ENCODE results near the gene RNF225.
"Not testable (repeated sequence)": the region's sequence is repeated elsewhere in the genome, so short reads cannot be mapped to it uniquely, and the experiment has no call there.

RNF225 gene

DNA sequence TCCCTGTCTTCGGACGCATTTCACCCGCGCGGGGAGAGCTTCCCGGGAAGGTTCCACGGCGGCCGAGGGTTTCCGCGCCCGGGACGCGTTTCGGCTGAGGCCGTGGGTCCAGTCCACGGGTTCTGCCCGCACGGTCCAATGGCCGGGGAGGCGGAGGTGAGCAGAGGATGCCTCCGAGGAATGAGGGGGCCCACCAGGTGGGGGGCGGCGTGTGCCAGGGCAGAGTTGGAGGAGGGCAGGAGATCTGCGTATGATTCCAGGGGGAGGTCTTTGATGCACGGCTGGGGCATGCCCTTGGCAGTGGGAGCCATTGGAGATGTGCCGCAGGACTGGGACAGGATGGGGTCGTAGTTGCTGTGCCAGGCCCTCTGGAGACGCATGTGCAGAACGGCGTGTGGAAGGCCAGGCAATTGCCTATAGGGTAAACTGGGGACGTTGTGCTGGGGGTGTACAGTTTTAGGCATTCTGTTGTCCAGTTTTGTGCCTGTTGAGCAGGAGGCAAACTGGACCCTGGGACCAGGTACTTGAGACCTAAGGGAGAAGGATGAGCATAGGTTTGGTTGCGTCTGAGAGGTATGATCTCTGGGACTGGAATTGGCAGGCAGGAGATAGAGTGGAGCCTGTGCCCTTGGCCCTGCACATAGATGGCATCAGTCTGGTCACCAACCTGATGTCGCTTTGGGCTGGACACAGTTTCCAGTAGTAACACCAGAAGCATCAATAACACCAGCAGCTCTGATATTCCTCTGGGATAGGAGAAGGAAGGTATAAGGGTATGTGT lies 13.7 kb downstream of the RNF225 start:
- peak; percentile 69 for DNase-seq

DNA sequence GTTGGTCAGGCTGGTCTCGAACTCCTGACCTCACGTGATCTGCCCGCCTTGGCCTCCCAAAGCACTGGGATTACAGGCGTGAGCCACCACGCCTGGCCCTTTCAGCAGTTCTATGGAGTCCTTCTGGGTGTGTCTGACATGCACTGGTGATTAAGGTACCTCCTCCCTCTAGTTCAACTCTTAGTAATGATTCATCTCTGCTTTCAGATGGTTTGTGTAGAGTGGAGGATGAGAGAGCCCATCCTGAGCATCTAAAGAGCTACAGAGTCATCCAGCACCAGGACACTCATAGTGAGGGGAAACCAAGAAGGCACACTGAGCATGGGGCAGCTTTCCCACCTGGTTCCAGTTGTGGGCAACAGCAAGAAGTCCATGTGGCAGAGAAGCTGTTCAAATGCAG lies 21.1 kb downstream of the RNF225 start:
- DNase-seq, result no peak

DNA sequence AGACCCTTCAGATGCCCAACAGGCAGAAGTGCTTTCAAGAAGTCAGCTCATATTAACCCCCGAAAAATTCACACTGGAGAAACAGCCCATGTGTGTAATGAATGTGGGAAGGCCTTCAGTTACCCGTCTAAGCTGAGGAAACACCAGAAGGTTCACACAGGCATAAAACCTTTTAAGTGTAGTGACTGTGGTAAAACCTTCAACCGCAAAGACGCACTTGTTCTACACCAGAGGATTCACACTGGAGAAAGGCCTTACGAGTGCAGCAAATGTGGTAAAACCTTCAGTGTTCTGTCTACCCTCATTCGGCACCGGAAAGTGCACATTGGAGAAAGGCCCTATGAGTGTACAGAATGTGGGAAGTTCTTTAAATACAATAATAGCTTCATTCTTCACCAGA lies 21.6 kb downstream of the RNF225 start:
- DNase-seq, result no peak

DNA sequence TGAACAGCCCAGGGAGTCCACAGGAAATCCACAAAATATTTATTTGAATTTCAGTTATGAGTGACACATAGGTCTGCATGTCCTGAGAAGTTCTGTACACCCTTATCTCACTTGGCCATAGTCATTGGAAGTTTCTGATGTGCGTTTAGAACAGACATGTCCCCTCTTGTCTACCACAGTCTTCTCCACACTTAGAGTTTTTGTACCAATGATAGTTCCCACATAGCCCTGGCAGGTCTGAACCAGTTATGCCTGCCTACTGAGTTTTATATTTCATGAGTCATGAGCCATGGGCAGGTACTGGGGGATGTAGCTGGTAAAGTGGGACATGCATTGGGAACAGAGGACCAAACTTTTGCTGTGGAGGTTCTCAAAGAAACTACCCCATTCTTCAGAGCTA lies 33.2 kb downstream of the RNF225 start:
- DNase-seq, result no peak

DNA sequence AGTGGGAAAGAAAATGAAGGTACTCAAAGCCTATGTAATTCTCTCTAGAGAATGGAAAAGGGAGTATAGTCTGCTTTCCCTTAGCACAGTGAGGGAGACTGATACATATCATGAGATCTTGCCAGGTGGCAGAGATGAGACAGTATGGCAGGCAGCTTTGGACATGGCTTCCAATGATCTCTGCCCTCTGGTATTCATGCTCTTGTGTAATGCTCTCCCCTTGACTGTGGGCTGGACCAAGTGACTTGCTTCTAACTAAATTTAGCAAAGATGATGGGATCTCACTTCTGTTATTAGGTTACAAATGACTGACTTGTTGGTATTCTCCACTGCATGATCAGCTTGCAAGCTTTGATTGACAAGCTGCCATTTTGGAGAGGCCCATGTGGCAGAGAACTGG lies 34.3 kb downstream of the RNF225 start:
- DNase-seq, result no peak

DNA sequence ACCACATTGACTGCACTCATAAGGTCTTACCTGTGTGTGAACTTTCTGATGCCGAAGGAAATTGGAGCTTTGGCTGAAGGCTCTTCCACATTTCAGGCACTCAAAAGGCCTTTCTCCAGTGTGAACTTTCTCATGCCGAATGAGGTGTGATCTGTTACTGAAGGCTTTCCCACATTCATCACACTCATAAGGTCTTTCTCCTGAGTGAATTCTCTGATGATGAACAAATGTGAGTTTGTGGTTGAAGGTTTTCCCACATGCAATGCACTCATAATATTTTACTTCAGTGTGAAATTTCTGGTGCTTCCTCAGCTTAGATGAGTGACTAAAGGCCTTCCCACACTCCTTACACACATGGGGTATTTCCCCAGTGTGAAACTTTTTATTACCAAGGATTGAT lies 38.8 kb downstream of the RNF225 start:
- no peak for DNase-seq

DNA sequence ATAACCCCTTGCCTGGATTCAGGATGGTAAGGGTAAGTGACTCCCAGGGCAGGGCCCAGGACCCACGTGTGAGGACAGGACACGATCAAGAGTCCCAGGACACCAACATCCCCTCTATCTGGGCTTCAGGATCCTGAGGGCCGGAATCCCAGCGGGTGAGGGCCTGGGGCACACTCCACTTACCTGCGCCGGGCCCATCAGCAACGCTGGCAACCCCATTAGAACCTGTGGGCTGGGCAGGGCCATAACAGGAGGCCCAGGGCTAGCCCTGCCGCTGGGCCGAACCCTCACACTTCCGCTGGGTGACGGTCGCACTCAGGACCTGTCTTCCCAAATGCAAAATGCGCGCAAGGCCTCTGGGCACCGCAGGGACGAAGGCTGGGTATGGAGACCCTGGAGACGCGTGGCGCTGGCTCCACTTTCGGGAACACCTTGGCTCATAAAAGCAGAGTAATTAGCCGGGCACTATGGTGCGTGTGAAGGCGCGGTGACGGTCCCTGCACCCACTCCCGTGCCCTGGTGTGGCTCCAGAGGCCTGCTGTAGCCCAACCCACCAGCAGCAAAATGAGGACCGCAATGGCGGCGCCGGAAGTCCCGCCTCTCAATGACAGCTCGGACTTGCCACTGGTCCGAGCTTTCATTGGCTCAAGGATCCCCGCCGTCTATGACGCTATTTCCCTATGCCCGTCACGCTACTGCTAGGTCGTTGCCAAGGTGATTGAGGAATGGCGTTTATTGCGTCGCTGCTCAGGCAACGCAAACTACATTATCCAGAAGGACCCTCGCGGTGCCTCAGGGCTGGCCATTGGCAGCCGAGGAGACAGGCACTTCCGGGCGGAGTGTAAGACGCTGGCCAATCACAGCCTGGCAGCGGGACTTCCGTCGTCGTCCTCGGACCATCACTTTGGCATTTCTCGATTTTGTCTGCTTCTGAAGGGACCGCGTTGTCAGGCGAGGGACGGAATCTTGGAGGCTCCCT lies 44.4 kb downstream of the RNF225 start, which contains the start of gene ZNF132:
ZNF132 (minus strand) TSS at position 578 of the 979 bp plus-strand sequence; CDS start at position 246, 332 bp downstream.
- peak; percentile 92 for DNase-seq

DNA sequence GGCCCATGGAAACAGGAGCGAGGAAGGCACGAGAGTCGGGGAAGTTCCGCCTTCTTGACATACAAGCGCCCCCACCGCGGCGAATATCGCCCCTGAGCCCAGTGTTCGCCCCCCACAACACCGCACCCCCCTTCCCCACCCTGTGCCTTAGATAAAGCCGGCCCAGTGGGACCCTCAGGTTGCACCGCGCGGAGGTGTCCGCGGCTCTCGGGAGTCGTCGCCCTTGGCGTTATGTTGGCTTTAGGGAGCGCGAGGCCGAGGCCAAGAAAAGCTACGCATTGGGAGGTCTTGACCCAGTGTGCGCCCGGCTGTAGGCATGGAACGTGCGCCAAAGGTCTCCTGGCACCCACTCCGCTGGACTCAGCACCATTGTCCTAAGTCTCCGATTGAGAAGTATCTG lies 45.1 kb downstream of the RNF225 start:
- no peak for DNase-seq

DNA sequence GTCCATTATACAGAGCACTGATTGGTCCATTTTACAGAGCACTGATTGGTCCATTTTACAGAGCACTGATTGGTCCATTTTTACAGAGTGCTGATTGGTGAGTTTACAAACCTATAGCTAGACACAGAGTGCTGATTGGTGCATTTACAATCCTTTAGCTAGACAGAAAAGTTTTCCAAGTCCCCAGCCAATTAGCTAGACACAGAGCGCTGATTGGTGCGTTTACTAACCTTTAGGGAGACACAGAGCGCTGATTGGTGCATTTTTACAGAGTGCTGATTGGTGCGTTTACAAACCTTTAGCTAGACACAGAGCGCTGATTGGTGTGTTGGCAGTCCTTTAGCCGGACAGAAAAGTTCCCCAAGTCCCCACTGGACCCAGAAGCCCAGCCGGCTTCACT lies 47.5 kb downstream of the RNF225 start:
- not testable (repeated sequence) for DNase-seq
